ENCODE data around the gene TCF3. TPM values are rescaled to one million over a fixed set of nuclear protein-coding genes. Genes with fewer than 3 reads are reported as not detected.
A peak's percentile ranks its signal among the peaks of the same experiment; 100 is the strongest.

The TCF3 gene
- polyA plus RNA-seq, 2 donors = 23.1 to 27.1 TPM

DNA sequence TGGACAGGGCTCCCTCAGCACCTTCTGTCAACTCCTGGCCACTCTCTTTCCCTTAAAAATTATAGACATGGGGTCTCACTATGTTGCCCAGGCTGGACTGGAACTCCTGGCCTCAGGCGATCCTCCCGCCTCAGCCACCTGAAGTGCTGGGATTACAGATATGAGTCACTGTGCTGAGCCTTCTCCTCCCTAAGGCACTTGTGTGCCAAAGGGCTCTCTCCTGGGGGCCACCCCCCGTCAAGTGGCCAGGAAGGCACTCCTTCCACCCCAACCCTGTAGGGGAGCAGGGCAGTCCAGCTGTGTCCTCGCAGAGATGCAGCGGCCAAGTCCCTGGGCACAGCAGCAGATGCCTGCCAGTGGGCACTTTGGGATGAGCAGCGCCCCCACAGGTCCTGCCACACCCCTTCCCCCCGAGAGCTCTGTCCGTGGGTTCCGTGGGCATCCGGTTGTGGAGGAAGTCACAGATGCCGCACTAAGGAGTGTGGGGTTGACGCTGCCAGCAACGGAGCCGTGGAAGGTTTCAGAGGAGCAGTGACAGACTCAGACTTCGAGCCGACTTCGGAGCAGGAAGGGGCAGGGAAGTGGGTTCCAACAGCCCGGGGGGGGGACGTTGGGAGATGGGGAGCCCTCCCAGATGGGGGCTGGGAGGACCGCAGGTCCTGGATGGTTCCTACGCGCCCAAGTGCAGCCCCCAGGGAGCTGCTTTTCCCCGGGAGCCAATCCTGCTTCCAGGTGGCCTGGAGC is 43.9 kb downstream of the TCF3 start:
- WGBS, 2 donors = 47 to 51% methylated on average over 23 of the region's 23 CpGs
- H3K27ac ChIP-seq (ENCODE audit: low read depth in 2 of 2, low read length in 1 of 2) = peak overlapping the region; percentile 34 to 38
- no peak overlapping the region for H3K4me3 ChIP-seq (ENCODE audit: low read depth in 1 of 2, low read length in 2 of 2)
- peaks cover 0 to 24% of the 10 kb centered on the region in 2 donors for H3K36me3 ChIP-seq (ENCODE audit: control insufficient read depth in 2 of 2, insufficient read depth in 2 of 2, low read length in 1 of 2)
- H3K9me3 ChIP-seq (ENCODE audit: control insufficient read depth in 2 of 2, insufficient read depth in 1 of 2, low read depth in 1 of 2, low read length in 1 of 2) = no peaks in the 10 kb centered on the region
- H3K27me3 ChIP-seq (ENCODE audit: control insufficient read depth in 1 of 2, insufficient read depth in 2 of 2, low read length in 2 of 2) = no peaks in the 10 kb centered on the region
- peaks cover 0 to 14% of the 10 kb centered on the region in 2 donors for H3K4me1 ChIP-seq (ENCODE audit: control insufficient read depth in 2 of 2, insufficient read depth in 2 of 2, low read length in 1 of 2)

DNA sequence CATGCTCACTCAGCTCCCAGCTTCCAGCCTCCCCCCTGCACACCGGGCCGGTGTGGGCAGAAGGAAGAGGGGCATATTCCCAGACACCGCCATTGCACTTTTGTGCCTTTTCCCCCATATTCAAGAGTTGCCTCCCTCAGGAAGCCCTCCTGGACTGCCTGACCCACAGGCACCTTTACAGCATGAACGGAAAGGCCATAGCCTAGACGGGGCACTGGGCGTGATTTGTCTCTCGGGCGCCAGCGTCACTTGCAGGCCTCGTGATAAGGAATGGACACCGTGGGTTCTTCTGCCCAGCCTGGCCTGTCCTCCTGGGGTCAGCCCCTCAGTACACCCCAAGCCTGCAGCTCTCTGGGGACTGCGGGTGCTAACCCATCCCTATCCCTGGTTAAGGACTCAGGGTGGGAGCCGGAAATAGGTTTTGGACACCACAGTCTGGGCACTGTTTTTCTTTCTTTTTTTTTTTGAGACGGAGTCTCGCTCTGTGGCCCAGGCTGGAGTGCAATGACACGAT is 46.2 kb downstream of the TCF3 start:
- H3K27me3 ChIP-seq (ENCODE audit: control insufficient read depth in 1 of 2, insufficient read depth in 2 of 2, low read length in 2 of 2) = no peaks in the 10 kb centered on the region
- H3K4me1 ChIP-seq (ENCODE audit: control insufficient read depth in 2 of 2, insufficient read depth in 2 of 2, low read length in 1 of 2) = peaks cover 0 to 20% of the 10 kb centered on the region in 2 donors
- H3K36me3 ChIP-seq (ENCODE audit: control insufficient read depth in 2 of 2, insufficient read depth in 2 of 2, low read length in 1 of 2) = peaks cover 0 to 3% of the 10 kb centered on the region in 2 donors
- WGBS, 2 donors = 16 to 18% methylated on average over 16 of the region's 16 CpGs
- H3K4me3 ChIP-seq (ENCODE audit: low read depth in 1 of 2, low read length in 2 of 2) = peak overlapping the region; percentile 58 to 92
- H3K27ac ChIP-seq (ENCODE audit: low read depth in 2 of 2, low read length in 1 of 2) = peak overlapping the region; percentile 94 to 96
- H3K9me3 ChIP-seq (ENCODE audit: control insufficient read depth in 2 of 2, insufficient read depth in 1 of 2, low read depth in 1 of 2, low read length in 1 of 2) = no peaks in the 10 kb centered on the region

DNA sequence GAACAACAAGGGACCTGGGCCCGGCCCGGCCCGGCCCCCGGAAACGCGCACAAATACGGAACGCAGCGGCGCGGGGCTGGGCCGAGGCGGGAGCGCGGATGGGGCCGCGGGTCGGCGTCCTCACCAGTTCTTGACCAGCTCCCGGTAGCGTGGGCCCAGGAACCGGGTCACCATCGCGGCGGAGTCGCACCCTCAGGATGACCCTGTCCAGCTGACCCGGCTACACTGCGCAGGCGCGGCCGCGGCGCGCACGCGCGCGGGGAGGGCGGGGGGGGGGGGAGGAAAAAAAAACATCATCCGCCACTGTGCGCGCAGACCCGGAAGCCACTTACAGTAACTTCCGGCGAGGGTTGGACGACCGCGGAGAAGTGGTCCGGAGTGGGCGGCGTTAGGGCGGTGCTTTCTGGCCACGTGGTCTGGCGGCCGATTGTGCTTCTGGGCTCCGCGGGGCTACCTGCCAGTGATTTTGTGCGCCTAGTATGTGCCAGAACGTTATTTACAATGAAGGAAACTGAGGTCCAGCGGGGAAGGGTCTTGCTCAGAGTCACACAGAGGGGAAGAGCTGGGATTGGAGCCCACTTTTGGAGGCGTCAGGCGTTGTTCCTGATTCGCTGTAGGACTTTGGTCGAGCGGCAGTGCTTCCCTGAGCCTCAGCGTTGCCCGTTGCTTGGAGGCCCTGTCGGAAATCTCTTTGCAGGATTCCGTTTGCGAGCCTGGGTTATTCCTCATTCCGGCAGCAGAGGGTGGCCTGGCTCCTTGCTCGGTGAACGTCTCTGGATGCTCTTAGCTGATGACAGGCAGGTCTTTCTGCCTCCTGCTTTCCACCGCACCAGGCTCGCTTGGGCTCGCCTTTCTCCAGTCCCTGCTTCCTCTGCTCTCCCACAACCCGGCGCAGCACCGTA is 46.9 kb downstream of the TCF3 start, which contains the start of gene UQCR11:
TSS of gene UQCR11 (minus strand) at position 227 of the 902 bp plus-strand sequence. CDS start at position 174, 53 bp downstream.
- H3K36me3 ChIP-seq (ENCODE audit: control insufficient read depth in 2 of 2, insufficient read depth in 2 of 2, low read length in 1 of 2) = peaks cover 0 to 3% of the 10 kb centered on the region in 2 donors
- H3K27me3 ChIP-seq (ENCODE audit: control insufficient read depth in 1 of 2, insufficient read depth in 2 of 2, low read length in 2 of 2) = no peaks in the 10 kb centered on the region
- H3K9me3 ChIP-seq (ENCODE audit: control insufficient read depth in 2 of 2, insufficient read depth in 1 of 2, low read depth in 1 of 2, low read length in 1 of 2) = no peaks in the 10 kb centered on the region
- 1% methylated on average over 61 to 79 of the region's 79 CpGs for WGBS, 2 donors
- peaks cover 0 to 20% of the 10 kb centered on the region in 2 donors for H3K4me1 ChIP-seq (ENCODE audit: control insufficient read depth in 2 of 2, insufficient read depth in 2 of 2, low read length in 1 of 2)
- peak within 1 kb of the TSS; percentile 94 to 96 for H3K27ac ChIP-seq (ENCODE audit: low read depth in 2 of 2, low read length in 1 of 2)
- peak within 1 kb of the TSS; percentile 68 to 92 for H3K4me3 ChIP-seq (ENCODE audit: low read depth in 1 of 2, low read length in 2 of 2)

DNA sequence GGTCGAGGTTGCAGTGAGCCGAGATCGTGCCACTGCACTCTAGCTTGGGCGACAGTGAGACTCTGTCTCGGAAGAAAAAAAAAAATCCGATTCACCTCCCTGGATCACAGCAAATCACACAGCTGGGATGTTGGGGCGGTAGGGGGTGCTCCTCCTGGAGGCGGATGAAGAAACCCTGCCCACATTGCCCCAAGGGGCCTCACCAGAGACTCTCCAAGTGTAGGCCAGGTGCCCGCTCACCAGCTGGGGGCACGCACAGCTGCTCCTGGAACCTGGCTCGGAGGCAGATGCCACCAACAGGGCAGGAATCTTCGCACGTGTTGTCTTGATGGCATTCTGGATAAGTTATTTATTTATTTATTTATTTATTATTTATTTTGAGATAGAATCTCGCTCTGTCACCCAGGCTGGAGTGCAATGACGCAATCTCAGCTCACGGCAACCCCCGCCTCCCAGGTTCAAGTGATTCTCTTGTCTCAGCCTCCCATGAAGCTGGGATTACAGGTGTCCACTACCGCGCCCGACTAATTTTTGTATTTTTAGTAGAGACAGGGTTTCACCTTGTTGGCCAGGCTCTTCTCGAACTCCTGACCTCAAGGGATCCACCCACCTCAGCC is 50.2 kb downstream of the TCF3 start:
- WGBS, 2 donors = 93 to 96% methylated on average over 21 of the region's 21 CpGs
- peaks cover 12 to 21% of the 10 kb centered on the region in 2 donors for H3K36me3 ChIP-seq (ENCODE audit: control insufficient read depth in 2 of 2, insufficient read depth in 2 of 2, low read length in 1 of 2)
- H3K4me3 ChIP-seq (ENCODE audit: low read depth in 1 of 2, low read length in 2 of 2) = no peak overlapping the region
- no peaks in the 10 kb centered on the region for H3K27me3 ChIP-seq (ENCODE audit: control insufficient read depth in 1 of 2, insufficient read depth in 2 of 2, low read length in 2 of 2)
- H3K4me1 ChIP-seq (ENCODE audit: control insufficient read depth in 2 of 2, insufficient read depth in 2 of 2, low read length in 1 of 2) = peaks cover 0 to 20% of the 10 kb centered on the region in 2 donors
- H3K9me3 ChIP-seq (ENCODE audit: control insufficient read depth in 2 of 2, insufficient read depth in 1 of 2, low read depth in 1 of 2, low read length in 1 of 2) = no peaks in the 10 kb centered on the region
- H3K27ac ChIP-seq (ENCODE audit: low read depth in 2 of 2, low read length in 1 of 2) = no peak overlapping the region

DNA sequence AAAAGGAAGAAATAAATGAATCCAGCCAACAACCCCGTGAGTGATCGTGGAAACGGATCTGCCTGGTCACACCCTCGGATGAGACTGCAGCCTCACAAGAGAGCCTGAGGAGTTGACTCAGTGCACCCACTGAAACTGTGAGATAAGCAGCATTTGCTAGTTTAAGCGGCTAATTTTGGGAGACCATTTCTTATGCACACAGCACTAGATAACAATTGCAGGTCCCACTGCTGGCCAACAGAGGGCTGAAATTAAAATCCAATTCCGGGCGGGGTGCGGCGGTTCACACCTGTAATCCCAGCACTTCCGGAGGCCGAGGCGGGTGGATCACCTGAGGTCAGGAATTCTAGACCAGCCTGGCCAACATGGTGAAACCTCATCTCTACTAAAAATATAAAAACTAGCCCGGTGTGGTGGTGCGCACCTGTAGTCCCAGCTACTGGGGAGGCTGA is 50.8 kb downstream of the TCF3 start:
- WGBS, 2 donors = 86 to 92% methylated on average over 14 of the region's 14 CpGs
- H3K36me3 ChIP-seq (ENCODE audit: control insufficient read depth in 2 of 2, insufficient read depth in 2 of 2, low read length in 1 of 2) = peaks cover 14 to 22% of the 10 kb centered on the region in 2 donors
- H3K4me3 ChIP-seq (ENCODE audit: low read depth in 1 of 2, low read length in 2 of 2) = no peak overlapping the region
- no peaks in the 10 kb centered on the region for H3K27me3 ChIP-seq (ENCODE audit: control insufficient read depth in 1 of 2, insufficient read depth in 2 of 2, low read length in 2 of 2)
- peaks cover 0 to 20% of the 10 kb centered on the region in 2 donors for H3K4me1 ChIP-seq (ENCODE audit: control insufficient read depth in 2 of 2, insufficient read depth in 2 of 2, low read length in 1 of 2)
- H3K9me3 ChIP-seq (ENCODE audit: control insufficient read depth in 2 of 2, insufficient read depth in 1 of 2, low read depth in 1 of 2, low read length in 1 of 2) = no peaks in the 10 kb centered on the region
- H3K27ac ChIP-seq (ENCODE audit: low read depth in 2 of 2, low read length in 1 of 2) = no peak overlapping the region

DNA sequence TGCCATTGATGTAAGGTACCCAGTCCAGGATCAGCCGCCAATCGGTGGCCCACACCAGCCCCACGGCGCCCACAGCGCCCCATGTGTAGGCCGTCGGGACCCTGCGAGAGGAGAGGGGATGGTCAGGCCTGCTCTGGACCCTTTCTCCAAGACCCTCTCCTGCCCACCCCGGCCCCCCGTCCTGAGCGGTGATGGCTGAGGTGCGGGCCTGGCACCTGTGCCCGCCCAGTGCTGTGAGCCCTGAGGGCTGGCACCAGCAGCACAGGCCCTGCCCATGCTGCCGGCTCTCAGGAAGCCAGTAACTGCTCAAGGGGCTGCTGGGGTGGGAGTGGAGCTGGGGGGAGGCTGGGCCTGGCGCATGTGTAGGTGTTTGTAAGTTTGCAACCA is 53.0 kb downstream of the TCF3 start:
- H3K27ac ChIP-seq (ENCODE audit: low read depth in 2 of 2, low read length in 1 of 2) = no peak overlapping the region
- H3K9me3 ChIP-seq (ENCODE audit: control insufficient read depth in 2 of 2, insufficient read depth in 1 of 2, low read depth in 1 of 2, low read length in 1 of 2) = no peaks in the 10 kb centered on the region
- peaks cover 0 to 12% of the 10 kb centered on the region in 2 donors for H3K4me1 ChIP-seq (ENCODE audit: control insufficient read depth in 2 of 2, insufficient read depth in 2 of 2, low read length in 1 of 2)
- H3K36me3 ChIP-seq (ENCODE audit: control insufficient read depth in 2 of 2, insufficient read depth in 2 of 2, low read length in 1 of 2) = peaks cover 19 to 22% of the 10 kb centered on the region in 2 donors
- H3K4me3 ChIP-seq (ENCODE audit: low read depth in 1 of 2, low read length in 2 of 2) = no peak overlapping the region
- whole genome bisulfite sequencing, 2 donors = 90 to 92% methylated on average over 13 to 15 of the region's 15 CpGs
- H3K27me3 ChIP-seq (ENCODE audit: control insufficient read depth in 1 of 2, insufficient read depth in 2 of 2, low read length in 2 of 2) = no peaks in the 10 kb centered on the region

DNA sequence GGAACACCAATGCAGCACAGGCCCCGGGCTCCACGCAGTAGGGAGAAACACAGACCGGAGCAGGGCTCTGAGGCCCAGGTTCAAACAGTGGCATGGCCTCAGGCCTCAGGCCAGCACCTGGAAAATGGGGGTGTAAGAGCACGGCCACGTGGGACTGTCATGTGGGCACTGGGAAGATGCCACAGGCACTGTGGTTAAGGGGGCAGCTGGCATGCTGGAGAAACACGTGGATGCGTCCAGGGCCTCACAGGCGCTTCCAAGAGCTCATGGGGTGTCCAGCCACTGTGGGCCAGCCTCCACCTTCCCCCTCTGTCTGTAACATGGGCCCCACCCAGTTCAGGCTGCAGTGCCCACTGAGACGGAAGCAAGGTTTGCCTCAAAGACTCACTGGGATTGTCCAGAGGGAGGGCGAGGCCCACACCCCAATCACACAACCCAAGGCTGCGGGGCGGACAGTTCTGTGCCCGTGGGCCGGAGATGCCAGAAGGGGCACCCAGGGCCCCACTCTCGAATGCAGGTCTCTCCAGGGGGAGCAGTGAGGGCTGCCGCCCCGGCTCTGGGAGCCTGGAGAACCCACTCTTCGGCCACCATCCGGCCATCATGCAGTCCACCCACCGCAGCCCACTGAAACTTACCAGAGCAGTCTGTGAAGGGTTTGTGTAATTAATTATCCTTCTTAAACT is 53.5 kb downstream of the TCF3 start:
- Histone ChIP-seq H3K9me3 (ENCODE audit: control insufficient read depth in 2 of 2, insufficient read depth in 1 of 2, low read depth in 1 of 2, low read length in 1 of 2) (no peaks in the 10 kb centered on the region), H3K27me3 (ENCODE audit: control insufficient read depth in 1 of 2, insufficient read depth in 2 of 2, low read length in 2 of 2) (no peaks in the 10 kb centered on the region), H3K4me1 (ENCODE audit: control insufficient read depth in 2 of 2, insufficient read depth in 2 of 2, low read length in 1 of 2) (peaks cover 0 to 10% of the 10 kb centered on the region in 2 donors), H3K27ac (ENCODE audit: low read depth in 2 of 2, low read length in 1 of 2) (no peak overlapping the region), H3K4me3 (ENCODE audit: low read depth in 1 of 2, low read length in 2 of 2) (no peak overlapping the region), H3K36me3 (ENCODE audit: control insufficient read depth in 2 of 2, insufficient read depth in 2 of 2, low read length in 1 of 2) (peaks cover 19 to 22% of the 10 kb centered on the region in 2 donors)
- WGBS, 2 donors = 90 to 92% methylated on average over 20 of the region's 20 CpGs

DNA sequence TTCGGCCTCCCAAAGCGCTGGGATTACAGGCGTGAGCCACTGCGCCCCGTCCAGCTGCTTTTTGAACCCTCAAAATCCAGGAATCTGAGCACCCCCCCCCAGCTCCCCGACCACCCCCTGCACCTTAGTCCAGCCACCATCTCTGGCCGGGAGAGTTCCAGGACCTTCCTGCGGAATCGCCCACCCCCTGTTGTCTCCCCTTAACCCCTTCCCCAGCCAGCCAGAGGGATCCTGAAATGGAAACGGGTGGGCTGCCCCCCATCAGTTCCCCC is 59.0 kb downstream of the TCF3 start:
- Histone ChIP-seq H3K4me3 (ENCODE audit: low read depth in 1 of 2, low read length in 2 of 2) (peak overlapping the region in 1 of 2 donors; percentile 71), H3K9me3 (ENCODE audit: control insufficient read depth in 2 of 2, insufficient read depth in 1 of 2, low read depth in 1 of 2, low read length in 1 of 2) (no peaks in the 10 kb centered on the region), H3K27ac (ENCODE audit: low read depth in 2 of 2, low read length in 1 of 2) (no peak overlapping the region), H3K4me1 (ENCODE audit: control insufficient read depth in 2 of 2, insufficient read depth in 2 of 2, low read length in 1 of 2) (peaks cover 7 to 9% of the 10 kb centered on the region in 2 donors), H3K36me3 (ENCODE audit: control insufficient read depth in 2 of 2, insufficient read depth in 2 of 2, low read length in 1 of 2) (peaks cover 10 to 15% of the 10 kb centered on the region in 2 donors), H3K27me3 (ENCODE audit: control insufficient read depth in 1 of 2, insufficient read depth in 2 of 2, low read length in 2 of 2) (no peaks in the 10 kb centered on the region)
- WGBS, 2 donors = 46 to 49% methylated on average over 10 of the region's 10 CpGs

All from esophagus (tissue), 2 donors.